ENCODE data around the gene ZNF491.

ZNF491 gene

GRCh38 chr19:11798391-11799330, at the start of gene ZNF491:
Gene ZNF491 (plus strand): TSS chr19:11798523. CDS start chr19:11805954, 7,431 bp downstream.
- Histone ChIP-seq H4K20me1 (ENCODE audit: insufficient read depth, low read length) (no peaks in the 10 kb centered on the region), H3K9me3 (ENCODE audit: insufficient read depth, low read length, severe bottlenecking) (no peaks in the 10 kb centered on the region), H3K9ac (ENCODE audit: low read depth, low read length) (peak within 1 kb of the TSS; percentile 73), H3K27ac (ENCODE audit: low read length) (peak within 1 kb of the TSS; percentile 78), H3K4me3 (ENCODE audit: low read depth in 1 of 2, low read length in 2 of 2) (peak within 1 kb of the TSS; percentile 45 to 87), H3K36me3 (ENCODE audit: insufficient read depth, low read length) (no peaks in the 10 kb centered on the region; the same call in 1 of the 2 replicates), H3K4me2 (ENCODE audit: insufficient read depth, low read length) (peak within 1 kb of the TSS; percentile 73), H3K27me3 (ENCODE audit: insufficient read depth, low read length, poor library complexity) (no peaks in the 10 kb centered on the region), H3K79me2 (ENCODE audit: insufficient read depth, low read length) (no peaks in the 10 kb centered on the region; the same call in 1 of the 2 replicates), H3K4me1 (ENCODE audit: insufficient read depth, low read length) (peaks cover 25% of the 10 kb centered on the region), H2AFZ (ENCODE audit: low read depth, low read length) (peak within 1 kb of the TSS; percentile 95)
- peak; percentile 49 for TF ChIP-seq CTCF (IDR thresholded peaks at IDR 0.05; ENCODE audit: borderline replicate concordance, extremely low read depth, low read length, poor library complexity, severe bottlenecking)
- no peak for TF ChIP-seq EZH2 (IDR thresholded peaks at IDR 0.05; ENCODE audit: borderline replicate concordance, low read depth, low read length, severe bottlenecking)
- DNase-seq (peak; percentile 93), ATAC-seq (ENCODE audit: insufficient read depth, low read depth) (peak; percentile 99)

- Histone ChIP-seq H3K4me1 (ENCODE audit: insufficient read depth, low read length) (no peaks in the 10 kb centered on the region), H2AFZ (ENCODE audit: low read depth, low read length) (no peak overlapping the region), H3K9me3 (ENCODE audit: insufficient read depth, low read length, severe bottlenecking) (peaks cover 3% of the 10 kb centered on the region), H3K4me3 (ENCODE audit: low read depth in 1 of 2, low read length in 2 of 2) (no peak overlapping the region), H3K27ac (ENCODE audit: low read length) (no peak overlapping the region), H3K27me3 (ENCODE audit: insufficient read depth, low read length, poor library complexity) (no peaks in the 10 kb centered on the region), H3K9ac (ENCODE audit: low read depth, low read length) (no peak overlapping the region), H3K79me2 (ENCODE audit: insufficient read depth, low read length) (no peaks in the 10 kb centered on the region), H3K36me3 (ENCODE audit: insufficient read depth, low read length) (no peaks in the 10 kb centered on the region), H3K4me2 (ENCODE audit: insufficient read depth, low read length) (no peak overlapping the region), H4K20me1 (ENCODE audit: insufficient read depth, low read length) (no peaks in the 10 kb centered on the region)
- DNase-seq, result no peak
- ATAC-seq (ENCODE audit: insufficient read depth, low read depth), result no peak
- TF ChIP-seq CTCF (IDR thresholded peaks at IDR 0.05; ENCODE audit: borderline replicate concordance, extremely low read depth, low read length, poor library complexity, severe bottlenecking), result no peak
- no peak for TF ChIP-seq EZH2 (IDR thresholded peaks at IDR 0.05; ENCODE audit: borderline replicate concordance, low read depth, low read length, severe bottlenecking)
These were observed 48.6 kb upstream of the ZNF491 start for GRCh38 chr19:11749751-11750150.

GRCh38 chr19:11752244-11752736, 46.0 kb upstream of the ZNF491 start:
- Histone ChIP-seq H3K27me3 (ENCODE audit: insufficient read depth, low read length, poor library complexity) (no peaks in the 10 kb centered on the region), H3K27ac (ENCODE audit: low read length) (no peak overlapping the region), H3K4me2 (ENCODE audit: insufficient read depth, low read length) (no peak overlapping the region), H3K9me3 (ENCODE audit: insufficient read depth, low read length, severe bottlenecking) (peaks cover 3% of the 10 kb centered on the region), H3K4me3 (ENCODE audit: low read depth in 1 of 2, low read length in 2 of 2) (no peak overlapping the region), H4K20me1 (ENCODE audit: insufficient read depth, low read length) (no peaks in the 10 kb centered on the region), H3K36me3 (ENCODE audit: insufficient read depth, low read length) (no peaks in the 10 kb centered on the region), H3K9ac (ENCODE audit: low read depth, low read length) (no peak overlapping the region), H2AFZ (ENCODE audit: low read depth, low read length) (no peak overlapping the region), H3K4me1 (ENCODE audit: insufficient read depth, low read length) (no peaks in the 10 kb centered on the region), H3K79me2 (ENCODE audit: insufficient read depth, low read length) (no peaks in the 10 kb centered on the region)
- DNase-seq, result no peak
- TF ChIP-seq EZH2 (IDR thresholded peaks at IDR 0.05; ENCODE audit: borderline replicate concordance, low read depth, low read length, severe bottlenecking) (no peak), CTCF (IDR thresholded peaks at IDR 0.05; ENCODE audit: borderline replicate concordance, extremely low read depth, low read length, poor library complexity, severe bottlenecking) (no peak)
- no peak for ATAC-seq (ENCODE audit: insufficient read depth, low read depth)
